Measurements from ENCODE around the gene ELFN2.

- no peak for TF ChIP-seq CTCF (conservative IDR thresholded peaks at IDR 0.05 in 1 of 2, IDR thresholded peaks at IDR 0.05 in 1 of 2; ENCODE audit: extremely low read depth in 1 of 2, insufficient read depth in 1 of 2, low read depth in 1 of 2, low read length in 2 of 2)
- TF ChIP-seq EZH2 (IDR thresholded peaks at IDR 0.05; ENCODE audit: borderline replicate concordance, low read length), result no peak
Observed at GRCh38 chr22:37336579-37336978, 90.7 kb downstream of the ELFN2 start.
